NCI-H2107 treated with DMSO at 0.1 percent for 48 hours (cell line): ENCODE data around the gene RUNX1.

Experiments used
- DNase-seq: peaks from one replicate; lab custom pipeline; 2025; ENCODE audit not compliant: unreplicated experiment; lab: John Stamatoyannopoulos, UW

RUNX1 gene

DNA sequence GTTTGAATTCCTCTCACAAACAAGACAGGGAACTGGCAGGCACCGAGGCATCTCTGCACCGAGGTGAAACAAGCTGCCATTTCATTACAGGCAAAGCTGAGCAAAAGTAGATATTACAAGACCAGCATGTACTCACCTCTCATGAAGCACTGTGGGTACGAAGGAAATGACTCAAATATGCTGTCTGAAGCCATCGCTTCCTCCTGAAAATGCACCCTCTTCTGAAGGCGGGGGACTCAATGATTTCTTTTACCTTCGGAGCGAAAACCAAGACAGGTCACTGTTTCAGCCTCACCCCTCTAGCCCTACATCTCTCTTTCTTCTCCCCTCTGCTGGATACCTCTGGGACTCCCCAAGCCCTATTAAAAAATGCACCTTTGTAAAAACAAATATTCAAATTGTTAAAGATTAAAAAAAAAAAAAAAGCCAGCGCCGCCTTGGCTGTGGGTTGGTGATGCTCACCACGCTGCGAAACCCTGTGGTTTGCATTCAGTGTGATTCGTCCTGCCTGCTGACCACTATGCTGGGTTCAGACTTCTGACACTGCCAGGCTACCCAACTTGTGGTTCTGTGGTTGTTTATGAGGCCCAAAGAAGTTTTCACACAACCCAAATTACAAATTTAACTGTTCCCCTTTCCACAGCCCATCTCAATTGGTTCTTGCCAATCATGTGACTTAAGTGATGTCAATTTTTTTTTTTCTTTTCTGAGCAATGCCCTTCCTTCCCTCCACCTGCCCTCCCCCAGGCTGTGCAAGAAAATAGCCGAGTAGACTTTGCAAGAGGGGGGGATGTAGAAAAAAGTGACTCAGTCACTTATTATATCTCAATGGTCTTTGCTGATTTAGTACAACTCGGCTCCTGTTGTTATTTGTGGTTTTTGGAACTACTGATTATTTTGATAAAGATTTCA lies at the start of gene RUNX1:
Gene RUNX1, minus strand, starts transcription at position 597 of the 912 bp plus-strand sequence.
- DNase-seq = peak; percentile 96

DNA sequence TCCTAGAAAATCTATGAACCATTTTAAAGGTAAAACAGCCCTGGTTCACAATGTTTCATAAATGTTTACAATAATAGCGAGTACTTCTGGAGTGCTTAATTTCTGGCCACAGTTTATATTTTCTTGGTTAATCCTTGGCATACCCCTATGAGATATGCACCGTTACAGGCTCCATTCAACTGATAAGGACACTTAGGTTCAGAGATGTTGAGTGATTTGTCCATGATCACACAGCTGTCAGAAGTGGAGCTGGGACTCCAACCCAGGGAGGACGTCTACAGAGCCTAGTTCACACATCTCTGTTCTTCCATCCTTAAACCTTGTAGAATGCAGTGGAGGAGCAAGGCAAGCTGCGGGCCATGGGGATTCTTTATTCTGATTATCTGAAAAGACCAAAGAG lies 48.4 kb upstream of the RUNX1 start:
- DNase-seq = no peak

DNA sequence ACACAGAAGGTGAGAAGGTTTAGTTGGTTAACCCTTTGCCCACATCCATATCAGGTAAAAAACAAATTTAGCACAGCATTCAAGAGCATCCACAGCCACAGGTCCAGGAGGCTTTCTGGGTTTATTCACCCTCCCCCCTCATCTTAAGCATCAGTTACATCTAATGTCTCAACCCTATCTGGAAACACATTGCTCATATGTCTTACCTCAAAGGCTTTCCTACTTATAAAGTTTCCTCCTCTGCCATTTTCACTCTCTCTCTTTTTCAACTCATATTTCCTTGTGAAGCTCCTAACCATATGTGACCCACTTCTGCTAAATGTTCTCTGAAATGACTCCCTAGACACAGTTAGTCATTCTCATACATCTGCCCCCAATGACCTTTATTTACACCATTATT lies 47.9 kb upstream of the RUNX1 start:
- DNase-seq = no peak

DNA sequence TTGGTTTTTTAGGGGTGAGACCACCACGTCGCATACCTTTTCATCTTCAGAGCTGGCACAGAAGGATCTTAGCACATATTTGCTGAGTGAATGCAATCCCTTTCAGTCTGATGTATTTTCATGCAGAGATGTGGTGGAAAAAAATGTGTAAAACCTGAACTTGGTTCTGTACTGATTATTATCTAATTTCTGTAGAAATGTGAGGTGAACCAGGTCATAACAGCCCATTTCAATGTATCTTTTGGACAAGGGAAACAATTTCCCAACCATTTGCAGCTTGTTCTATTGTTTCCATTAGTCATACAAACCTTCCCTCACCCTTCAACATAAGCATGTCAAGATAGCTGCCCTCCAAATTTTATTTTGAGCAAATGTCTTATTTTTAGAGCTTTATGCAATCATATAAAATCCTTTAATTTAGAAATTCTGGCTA lies 46.8 kb upstream of the RUNX1 start:
- no peak for DNase-seq

- no peak for DNase-seq
Measured at GRCh38 chr21:35093514-35093913, 44.4 kb upstream of the RUNX1 start.

- DNase-seq = no peak
Measured at GRCh38 chr21:35091496-35091895, 42.4 kb upstream of the RUNX1 start.

DNA sequence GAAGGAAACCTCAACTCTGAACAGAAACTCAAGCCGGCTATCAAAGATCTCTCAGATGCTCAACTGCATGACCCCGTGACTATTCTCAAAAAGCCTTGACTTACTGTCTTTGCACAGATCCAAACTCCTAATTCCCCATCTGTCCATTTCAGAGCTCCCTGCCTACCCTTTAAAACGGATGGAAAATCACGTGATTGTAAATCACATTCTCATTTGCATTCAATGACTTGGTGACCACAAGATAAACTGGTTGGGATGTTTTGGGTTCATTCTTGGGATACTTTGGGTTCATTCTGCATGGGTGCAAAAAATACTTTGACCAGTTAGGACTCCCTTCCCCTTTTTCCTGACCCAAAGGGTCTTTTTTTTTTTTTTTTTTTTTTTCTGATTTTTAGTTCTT lies 41.3 kb upstream of the RUNX1 start:
- DNase-seq = no peak

DNA sequence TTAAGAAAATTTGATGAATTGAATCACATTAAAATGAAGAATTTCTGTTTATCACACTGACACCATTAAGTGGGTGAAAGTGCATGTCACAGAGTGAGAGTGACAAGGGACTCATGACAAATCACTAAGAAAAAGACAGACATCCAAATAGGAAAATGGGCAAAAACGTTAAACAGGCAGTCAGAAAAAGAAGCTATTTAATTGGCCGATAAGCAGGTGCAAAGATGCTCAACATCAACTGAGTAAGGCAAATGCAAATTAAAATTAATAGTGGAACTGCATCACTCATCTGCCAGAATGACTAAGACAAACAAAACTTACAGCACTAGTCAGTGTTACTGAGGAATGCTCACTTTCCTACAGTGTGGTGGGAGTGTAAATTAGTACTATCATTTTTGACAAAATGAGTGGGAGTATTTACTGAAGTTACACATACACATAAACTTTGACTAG lies 39.2 kb upstream of the RUNX1 start:
- no peak for DNase-seq

DNA sequence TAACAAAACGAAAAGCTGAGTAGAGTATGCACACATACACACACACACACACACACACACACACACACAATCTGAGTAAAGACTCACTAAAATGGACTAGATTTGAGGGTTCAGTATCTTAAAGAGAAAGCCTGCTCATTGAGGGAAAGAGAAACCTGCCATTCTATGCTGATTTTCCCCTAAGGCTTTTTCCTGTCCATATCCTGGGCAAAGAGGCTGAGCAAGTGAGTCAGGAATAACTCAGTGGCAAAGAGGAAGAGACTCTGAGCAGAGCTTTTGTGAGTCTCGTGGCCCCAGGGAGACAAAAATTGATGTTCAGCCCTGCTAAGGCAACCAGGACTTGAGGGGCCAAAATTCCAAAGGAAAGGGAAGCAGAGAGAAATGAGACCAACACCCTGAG lies 37.3 kb upstream of the RUNX1 start:
- DNase-seq = no peak

GRCh38 chr21:35084869-35085268 lies 35.8 kb upstream of the RUNX1 start:
- DNase-seq = no peak

DNA sequence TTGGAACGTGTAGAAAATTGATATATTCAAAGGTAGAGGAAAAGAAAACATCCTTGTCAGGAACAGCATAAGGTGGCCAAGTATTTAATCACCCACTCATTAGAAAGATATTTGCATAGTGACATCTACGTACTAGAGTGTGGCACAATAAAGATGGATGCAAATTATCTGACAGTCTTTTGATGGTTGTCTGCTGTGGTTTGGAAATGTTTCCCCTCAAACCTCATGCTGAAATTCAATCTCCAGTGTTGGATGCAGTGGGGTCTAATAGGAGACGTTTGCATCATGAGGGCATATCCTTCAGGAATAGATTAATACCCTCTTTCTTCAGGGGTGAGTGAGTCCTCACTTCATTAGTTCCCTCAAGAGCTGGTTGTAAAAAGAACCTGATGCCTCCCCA lies 34.1 kb upstream of the RUNX1 start:
- no peak for DNase-seq

DNA sequence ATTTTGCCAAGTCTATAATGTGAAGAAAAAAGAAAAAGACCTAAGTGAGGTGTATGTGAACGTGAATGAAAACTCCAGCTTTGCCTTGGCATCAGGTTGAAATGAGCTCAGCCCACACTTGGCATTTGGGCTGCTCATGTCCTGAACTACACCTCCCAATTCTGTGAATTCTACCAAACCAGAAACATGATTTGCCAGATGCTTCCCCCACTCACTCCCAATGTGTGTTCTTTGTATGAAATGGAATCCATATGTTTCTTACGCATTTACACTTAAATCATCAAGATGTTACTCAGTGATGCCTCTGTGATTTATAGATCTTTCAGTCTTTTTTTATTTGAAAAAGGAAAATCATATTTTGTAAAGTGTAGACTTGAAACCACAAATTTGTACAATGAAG lies 32.8 kb upstream of the RUNX1 start:
- no peak for DNase-seq

DNA sequence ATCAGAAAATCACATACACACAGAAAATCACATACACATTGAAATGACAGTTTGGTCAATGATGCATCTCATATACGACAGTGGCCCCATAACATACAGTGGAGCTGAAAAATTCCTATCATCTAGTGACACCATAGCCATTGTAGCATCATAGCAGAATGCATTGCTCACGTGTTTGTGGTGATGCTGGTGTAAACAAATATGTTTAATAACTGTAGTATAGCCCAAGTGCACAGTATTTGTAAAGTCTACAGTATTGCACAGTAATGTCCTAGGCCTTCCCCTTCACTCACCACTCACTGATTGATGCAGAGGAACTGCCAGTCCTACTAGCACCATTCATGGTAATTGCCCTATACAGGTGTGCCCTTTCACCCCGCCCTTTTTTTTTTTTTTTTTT lies 30.1 kb upstream of the RUNX1 start:
- no peak for DNase-seq

GRCh38 chr21:35077975-35078374 lies 28.9 kb upstream of the RUNX1 start:
- DNase-seq = no peak

DNA sequence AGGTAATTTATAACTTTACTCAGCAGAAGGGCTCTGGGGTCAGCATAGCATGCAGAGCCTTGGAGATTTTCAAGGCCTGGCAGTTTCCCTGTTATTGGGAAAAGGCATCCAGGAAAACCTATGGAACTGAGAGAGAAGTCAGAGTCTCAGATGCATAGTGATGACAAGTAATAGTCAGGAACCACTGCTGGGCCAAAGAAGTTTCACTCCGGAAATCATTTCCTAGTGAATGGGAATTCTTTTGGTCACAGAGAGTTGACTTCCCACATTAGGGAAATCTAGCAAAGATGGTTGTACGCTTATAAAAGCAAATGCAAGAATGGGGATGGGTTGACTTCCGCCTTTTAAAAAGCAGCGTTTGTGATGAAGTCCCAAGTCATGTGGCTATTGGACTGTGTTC lies 28.4 kb upstream of the RUNX1 start:
- DNase-seq = no peak

GRCh38 chr21:35075546-35075945 lies 26.4 kb upstream of the RUNX1 start:
- no peak for DNase-seq

DNA sequence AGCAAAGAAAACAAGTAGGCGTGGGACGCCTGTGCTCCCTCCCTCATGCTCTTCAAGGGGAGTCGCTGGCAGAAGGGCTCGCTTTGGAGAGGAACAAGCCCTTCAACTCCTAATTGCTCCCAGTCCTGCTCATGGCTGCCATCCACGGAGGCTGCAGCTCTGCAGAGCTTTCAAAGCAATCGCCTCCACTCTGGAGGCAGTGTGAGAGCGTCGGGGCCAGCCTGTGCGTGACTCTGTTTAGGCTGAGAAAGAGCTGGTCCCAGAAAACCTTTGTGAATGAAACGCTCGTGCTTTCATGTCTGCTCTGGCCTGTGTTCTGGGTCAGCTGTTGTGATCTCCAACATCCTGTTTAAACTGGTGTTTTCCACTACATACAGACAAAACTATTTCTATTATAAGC lies 23.9 kb upstream of the RUNX1 start:
- no peak for DNase-seq

GRCh38 chr21:35072557-35072956 lies 23.5 kb upstream of the RUNX1 start:
- no peak for DNase-seq

DNA sequence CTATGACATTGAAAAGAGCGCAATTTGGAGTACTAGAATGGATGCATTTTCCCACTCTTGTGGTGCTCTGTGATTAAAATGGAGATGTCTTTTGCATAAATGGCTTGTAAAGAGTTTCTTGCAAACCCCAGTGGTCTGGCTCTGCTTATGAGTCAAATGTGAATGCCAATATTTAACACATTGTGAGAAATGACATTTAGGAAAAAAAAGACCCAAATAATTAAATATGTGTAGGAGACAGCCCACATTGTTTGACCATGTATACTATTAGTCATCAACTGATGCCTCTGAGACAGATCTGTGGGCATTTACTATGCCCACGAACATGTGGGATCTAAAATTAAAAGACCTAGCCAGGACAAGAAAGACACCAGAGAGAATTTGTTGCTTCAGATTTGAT lies 22.2 kb upstream of the RUNX1 start:
- no peak for DNase-seq

- no peak for DNase-seq
Measured at GRCh38 chr21:35070436-35070835, 21.3 kb upstream of the RUNX1 start.

DNA sequence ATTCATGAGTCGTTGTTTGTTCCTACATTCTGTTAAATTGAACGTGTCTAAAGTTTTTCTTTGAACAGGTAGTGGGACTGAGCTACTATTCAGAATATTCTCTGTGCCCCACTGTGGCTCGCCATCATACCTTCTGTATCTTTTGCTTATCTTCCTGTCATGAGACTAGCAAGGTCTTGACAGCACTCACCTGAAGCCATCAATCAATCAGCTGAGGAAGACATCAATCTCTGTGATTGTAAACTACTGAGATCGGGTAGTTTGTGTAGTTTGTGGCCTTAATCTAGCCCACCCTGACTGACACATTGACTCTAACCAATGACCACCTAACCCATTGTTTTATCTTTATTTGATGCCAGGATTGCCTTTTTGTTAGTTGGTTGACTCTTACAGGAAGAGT lies 17.7 kb upstream of the RUNX1 start:
- no peak for DNase-seq

GRCh38 chr21:35063428-35064172 lies 14.5 kb upstream of the RUNX1 start:
- DNase-seq = no peak
